ENCODE data around the gene TRPV2. TPM values are rescaled to one million over a fixed set of nuclear protein-coding genes. Genes with fewer than 3 reads are reported as not detected.

TRPV2 gene
- total and polyA plus RNA-seq, 10 of the 15 experiments (the other 5 are each of a cell fraction or from before 2014, with no cell fraction given) = 8.9 to 94.4 (median 54.1) TPM

DNA sequence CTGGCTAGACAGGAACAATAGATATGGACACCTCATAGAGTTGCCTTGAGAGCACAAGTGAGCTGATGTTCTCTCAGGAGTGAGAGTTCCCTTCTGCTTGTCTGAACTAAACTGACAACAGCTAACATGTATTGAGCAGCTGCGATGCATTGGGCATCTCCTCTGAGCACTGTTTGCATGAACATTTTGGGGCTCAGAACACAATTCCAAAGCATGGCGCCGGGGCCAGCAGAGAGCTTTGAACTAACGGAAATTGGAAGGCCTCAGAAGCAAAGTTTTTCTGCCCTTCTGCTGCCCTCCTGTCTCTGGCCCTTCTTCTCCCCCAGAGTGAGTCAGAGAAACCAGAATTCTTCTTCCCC lies 38.1 kb downstream of the TRPV2 start (continued):
- no peak for TF ChIP-seq DPF2 (IDR thresholded peaks at IDR 0.05)
- no peak for TF ChIP-seq RFX5 (IDR thresholded peaks at IDR 0.05; ENCODE audit: low read depth, low read length)
- no peak for TF ChIP-seq SUZ12 (IDR thresholded peaks at IDR 0.05; ENCODE audit: unreplicated experiment)
- TF ChIP-seq TCF7 (IDR thresholded peaks at IDR 0.05; ENCODE audit: borderline replicate concordance) = no peak
- no peak for TF ChIP-seq CREB1 (IDR thresholded peaks at IDR 0.05; ENCODE audit: low read depth)
- TF ChIP-seq CBFB (IDR thresholded peaks at IDR 0.05; ENCODE audit: low read depth) = no peak
- TF ChIP-seq, protein P1, sequence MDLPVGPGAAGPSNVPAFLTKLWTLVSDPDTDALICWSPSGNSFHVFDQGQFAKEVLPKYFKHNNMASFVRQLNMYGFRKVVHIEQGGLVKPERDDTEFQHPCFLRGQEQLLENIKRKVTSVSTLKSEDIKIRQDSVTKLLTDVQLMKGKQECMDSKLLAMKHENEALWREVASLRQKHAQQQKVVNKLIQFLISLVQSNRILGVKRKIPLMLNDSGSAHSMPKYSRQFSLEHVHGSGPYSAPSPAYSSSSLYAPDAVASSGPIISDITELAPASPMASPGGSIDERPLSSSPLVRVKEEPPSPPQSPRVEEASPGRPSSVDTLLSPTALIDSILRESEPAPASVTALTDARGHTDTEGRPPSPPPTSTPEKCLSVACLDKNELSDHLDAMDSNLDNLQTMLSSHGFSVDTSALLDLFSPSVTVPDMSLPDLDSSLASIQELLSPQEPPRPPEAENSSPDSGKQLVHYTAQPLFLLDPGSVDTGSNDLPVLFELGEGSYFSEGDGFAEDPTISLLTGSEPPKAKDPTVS (IDR thresholded peaks at IDR 0.05; ENCODE audit: low read depth, low read length) = no peak
- no peak for TF ChIP-seq RAD51 (IDR thresholded peaks at IDR 0.05)

DNA sequence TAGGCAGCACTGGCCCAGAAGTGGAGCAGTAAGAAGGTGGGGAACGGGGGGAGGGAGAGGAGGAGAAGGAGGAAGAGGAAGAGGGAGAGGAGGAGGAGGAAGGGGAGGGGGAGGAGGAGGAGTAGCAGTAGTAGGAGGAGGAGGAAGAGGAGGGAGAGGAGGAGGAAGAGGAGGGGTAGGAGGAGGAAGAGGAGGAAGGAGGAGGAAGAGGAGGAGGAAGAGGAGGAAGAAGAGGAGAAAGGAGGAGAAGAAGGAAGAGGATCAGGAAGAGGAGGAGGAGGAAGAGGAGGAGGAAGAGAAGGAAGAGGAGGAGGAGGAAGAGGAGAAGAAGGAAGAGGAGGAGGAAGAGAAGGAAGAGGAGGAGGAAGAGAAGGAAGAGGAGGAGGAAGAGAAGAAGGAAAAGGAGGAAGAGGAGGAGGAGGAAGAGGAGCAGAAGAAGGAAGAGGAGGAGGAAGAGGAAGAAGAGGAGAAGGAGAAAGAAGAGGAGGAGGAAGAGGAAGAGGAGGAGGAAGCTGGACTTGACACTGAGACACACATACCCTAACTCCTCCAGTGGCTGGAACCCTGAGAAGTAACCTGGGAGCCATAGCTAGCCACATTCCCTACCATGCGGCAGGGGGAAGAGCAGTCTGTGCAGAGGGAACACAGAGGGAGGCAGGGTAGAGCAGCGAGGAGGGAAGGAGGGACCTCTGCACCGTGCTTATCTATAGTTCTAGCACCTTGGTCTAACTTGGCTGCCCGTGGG lies 40.8 kb downstream of the TRPV2 start:
- H4K20me1 ChIP-seq (ENCODE audit: control insufficient read depth, insufficient read depth) = no peaks in the 10 kb centered on the region
- DNase-seq (ENCODE audit: low read depth, low spot score) = no peak
- BruUV-seq (replicated peaks) = no TSS peak
- H3K27me3 ChIP-seq (replicated peaks in 1 of 2; ENCODE audit: control insufficient read depth in 2 of 2, insufficient read depth in 2 of 2, low read length in 1 of 2) = no peaks in the 10 kb centered on the region
- ChIA-PET POLR2A (no interaction called here), SMC1A (ENCODE audit: uncharacterized antibody, unreplicated experiment) (no interaction called here), RAD21 (ENCODE audit: unreplicated experiment) (no interaction called here), CTCF (interaction anchor here (1.5 kb wide), 1 partner anchor 65 kb away, joined by 3 read pairs; no protein-coding TSS in a partner anchor)
- no peak overlapping the region for H3K9ac ChIP-seq (ENCODE audit: control insufficient read depth, insufficient read depth, low read length)
- FAIRE-seq = no peak
- H3K27ac ChIP-seq (ENCODE audit: control insufficient read depth, insufficient read depth) = no peak overlapping the region
- in situ Hi-C loops (cut with MboI) (no loop called here), intact Hi-C loops (cut with micrococcal nuclease; ENCODE audit: unreplicated experiment) (no loop called here)
- H3K4me3 ChIP-seq = no peak overlapping the region
- no peaks in the 10 kb centered on the region; a peak in 1 of 4 replicates for H3K36me3 ChIP-seq (ENCODE audit: control insufficient read depth in 2 of 2, insufficient read depth in 2 of 2, low read length in 1 of 2)
- no peaks in the 10 kb centered on the region for H3K4me1 ChIP-seq (ENCODE audit: control insufficient read depth, insufficient read depth, low read length)
- no peaks in the 10 kb centered on the region for H3K79me2 ChIP-seq (ENCODE audit: control insufficient read depth, insufficient read depth, low read length)
- no peak overlapping the region for H3K4me2 ChIP-seq (ENCODE audit: control insufficient read depth, insufficient read depth)
- H3K9me3 ChIP-seq (replicated peaks; ENCODE audit: control insufficient read depth, insufficient read depth, low read length) = no peaks in the 10 kb centered on the region
- ATAC-seq = no peak
- TF ChIP-seq CREB1 (IDR thresholded peaks at IDR 0.05; ENCODE audit: low read depth) = no peak
- TF ChIP-seq SUZ12 (IDR thresholded peaks at IDR 0.05; ENCODE audit: unreplicated experiment) = no peak
- TF ChIP-seq, protein P2, sequence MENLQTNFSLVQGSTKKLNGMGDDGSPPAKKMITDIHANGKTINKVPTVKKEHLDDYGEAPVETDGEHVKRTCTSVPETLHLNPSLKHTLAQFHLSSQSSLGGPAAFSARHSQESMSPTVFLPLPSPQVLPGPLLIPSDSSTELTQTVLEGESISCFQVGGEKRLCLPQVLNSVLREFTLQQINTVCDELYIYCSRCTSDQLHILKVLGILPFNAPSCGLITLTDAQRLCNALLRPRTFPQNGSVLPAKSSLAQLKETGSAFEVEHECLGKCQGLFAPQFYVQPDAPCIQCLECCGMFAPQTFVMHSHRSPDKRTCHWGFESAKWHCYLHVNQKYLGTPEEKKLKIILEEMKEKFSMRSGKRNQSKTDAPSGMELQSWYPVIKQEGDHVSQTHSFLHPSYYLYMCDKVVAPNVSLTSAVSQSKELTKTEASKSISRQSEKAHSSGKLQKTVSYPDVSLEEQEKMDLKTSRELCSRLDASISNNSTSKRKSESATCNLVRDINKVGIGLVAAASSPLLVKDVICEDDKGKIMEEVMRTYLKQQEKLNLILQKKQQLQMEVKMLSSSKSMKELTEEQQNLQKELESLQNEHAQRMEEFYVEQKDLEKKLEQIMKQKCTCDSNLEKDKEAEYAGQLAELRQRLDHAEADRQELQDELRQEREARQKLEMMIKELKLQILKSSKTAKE (IDR thresholded peaks at IDR 0.05; ENCODE audit: low read depth, poor library complexity, severe bottlenecking) = no peak
- TF ChIP-seq FOXK2 (IDR thresholded peaks at IDR 0.05) = no peak
- TF ChIP-seq STAT3 (IDR thresholded peaks at IDR 0.05; ENCODE audit: low read depth, low read length) = no peak
- H2AFZ ChIP-seq (ENCODE audit: control insufficient read depth, low read depth, low read length) = no peak overlapping the region
- WGBS (ENCODE audit: insufficient coverage, insufficient replicate concordance, low lambda C conversion rate, missing lambda C conversion rate) = 72% methylated on average over 5 of the region's 5 CpGs

All from GM12878 (cell line).